Measurements from ENCODE around the gene IDH1. TPM values are rescaled to one million over a fixed set of nuclear protein-coding genes. Genes with fewer than 3 reads are reported as not detected.
A peak's percentile ranks its signal among the peaks of the same experiment; 100 is the strongest.
"Not testable (repeated sequence)": the region's sequence is repeated elsewhere in the genome, so short reads cannot be mapped to it uniquely, and the experiment has no call there.

IDH1 gene
- total RNA-seq, 4 donors from 2014 or later: 45.7 to 68.6 (median 57.7) TPM

DNA sequence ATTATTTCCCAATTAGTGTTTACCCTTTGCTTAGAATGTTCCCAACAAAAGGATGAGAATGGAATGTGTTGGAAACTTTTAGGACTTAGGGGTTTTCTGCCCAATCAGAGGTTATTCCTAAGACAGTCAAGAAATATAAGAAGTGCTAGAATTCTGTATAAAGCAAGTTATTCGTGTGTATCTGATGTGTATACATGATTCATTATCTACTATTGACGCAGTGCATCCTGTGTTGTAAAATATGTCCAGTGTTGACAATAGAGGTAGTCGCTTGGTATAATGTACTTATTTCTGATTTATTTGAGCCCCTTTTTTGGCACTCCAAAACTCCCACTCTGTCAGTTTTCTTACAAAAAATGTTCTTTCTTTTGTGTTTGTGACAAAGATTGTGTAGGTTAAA is 12.1 kb upstream of the IDH1 start:
- no peak for DNase-seq (ENCODE audit: low spot score in 2 of 2)
- Histone ChIP-seq H3K4me3 (peak overlapping the region; percentile 64 to 96 (median 86)), H3K27me3 (no peaks in the 10 kb centered on the region), H3K27ac (peak overlapping the region; percentile 77 to 96 (median 95)), H3K4me1 (peaks cover 0 to 37% (median 23%) of the 10 kb centered on the region in 4 donors), H3K9me3 (no peaks in the 10 kb centered on the region), H3K36me3 (peaks cover 0 to 6% (median 0%) of the 10 kb centered on the region in 3 donors)
- TF ChIP-seq, protein P1, sequence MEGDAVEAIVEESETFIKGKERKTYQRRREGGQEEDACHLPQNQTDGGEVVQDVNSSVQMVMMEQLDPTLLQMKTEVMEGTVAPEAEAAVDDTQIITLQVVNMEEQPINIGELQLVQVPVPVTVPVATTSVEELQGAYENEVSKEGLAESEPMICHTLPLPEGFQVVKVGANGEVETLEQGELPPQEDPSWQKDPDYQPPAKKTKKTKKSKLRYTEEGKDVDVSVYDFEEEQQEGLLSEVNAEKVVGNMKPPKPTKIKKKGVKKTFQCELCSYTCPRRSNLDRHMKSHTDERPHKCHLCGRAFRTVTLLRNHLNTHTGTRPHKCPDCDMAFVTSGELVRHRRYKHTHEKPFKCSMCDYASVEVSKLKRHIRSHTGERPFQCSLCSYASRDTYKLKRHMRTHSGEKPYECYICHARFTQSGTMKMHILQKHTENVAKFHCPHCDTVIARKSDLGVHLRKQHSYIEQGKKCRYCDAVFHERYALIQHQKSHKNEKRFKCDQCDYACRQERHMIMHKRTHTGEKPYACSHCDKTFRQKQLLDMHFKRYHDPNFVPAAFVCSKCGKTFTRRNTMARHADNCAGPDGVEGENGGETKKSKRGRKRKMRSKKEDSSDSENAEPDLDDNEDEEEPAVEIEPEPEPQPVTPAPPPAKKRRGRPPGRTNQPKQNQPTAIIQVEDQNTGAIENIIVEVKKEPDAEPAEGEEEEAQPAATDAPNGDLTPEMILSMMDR (IDR thresholded peaks at IDR 0.05): no peak
- TF ChIP-seq POLR2A (IDR thresholded peaks at IDR 0.05): no peak
- no peak for TF ChIP-seq EP300 (IDR thresholded peaks at IDR 0.05)
- WGBS, 2 donors: 4% methylated on average over 3 of the region's 3 CpGs

- 0% methylated on average over 11 of the region's 11 CpGs for WGBS, 2 donors
- DNase-seq (ENCODE audit: low spot score in 2 of 2): no peak
- Histone ChIP-seq H3K27ac (peak overlapping the region; percentile 77 to 96 (median 95)), H3K4me3 (peak overlapping the region; percentile 64 to 96 (median 86)), H3K27me3 (no peaks in the 10 kb centered on the region), H3K4me1 (peaks cover 0 to 37% (median 23%) of the 10 kb centered on the region in 4 donors), H3K36me3 (peaks cover 0 to 2% (median 0%) of the 10 kb centered on the region in 3 donors), H3K9me3 (no peaks in the 10 kb centered on the region)
- TF ChIP-seq, protein P1 (IDR thresholded peaks at IDR 0.05): no peak
- no peak for TF ChIP-seq EP300 (IDR thresholded peaks at IDR 0.05)
- no peak for TF ChIP-seq POLR2A (IDR thresholded peaks at IDR 0.05)
Measured at GRCh38 chr2:208266553-208266893, 11.7 kb upstream of the IDH1 start.

DNA sequence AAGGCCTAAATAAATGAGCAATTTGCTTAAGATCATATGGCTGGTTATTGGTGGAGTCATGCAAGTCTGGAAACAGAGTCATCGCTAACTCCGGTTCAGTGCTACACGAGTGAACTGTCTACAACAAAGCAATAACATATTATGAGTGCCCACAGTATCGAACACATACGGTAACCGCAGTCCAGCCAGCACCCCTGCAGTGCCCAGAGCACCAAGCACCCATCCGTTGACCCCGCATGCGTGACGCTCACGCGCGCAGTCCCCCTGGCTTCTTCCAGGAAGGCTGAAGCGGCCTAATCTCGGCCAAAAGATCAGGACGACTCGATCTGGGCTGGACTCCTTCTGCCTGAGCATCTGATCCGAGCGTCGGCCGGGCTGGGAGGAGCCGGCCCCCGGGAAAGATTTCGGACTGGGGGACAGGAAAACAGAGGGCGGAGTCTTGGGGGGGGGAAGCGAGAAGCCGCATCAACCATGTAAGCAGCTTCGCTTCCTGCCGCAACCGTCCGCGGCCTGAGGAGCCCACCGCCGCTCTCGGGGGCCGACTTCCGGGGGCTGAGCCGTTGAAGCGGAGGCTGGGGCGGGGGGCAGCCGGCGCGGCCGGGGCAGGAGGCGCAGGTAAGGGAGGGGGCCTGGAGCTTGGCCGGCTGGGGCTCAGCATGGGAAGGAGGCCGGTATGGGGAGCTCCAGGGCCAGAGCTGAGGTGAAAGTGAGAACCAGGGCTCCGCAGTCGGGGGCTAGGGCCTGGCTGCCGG is 11.1 kb upstream of the IDH1 start, which contains the start of gene PIKFYVE:
Gene PIKFYVE (plus strand): TSS at position 455 of the 752 bp plus-strand sequence. CDS start 5,265 bp downstream, outside the sequence.
- peak; percentile 89 to 94 for DNase-seq (ENCODE audit: low spot score in 2 of 2)
- Histone ChIP-seq H3K27me3 (no peaks in the 10 kb centered on the region), H3K9me3 (no peaks in the 10 kb centered on the region), H3K4me3 (peak within 1 kb of the TSS; percentile 64 to 96 (median 86)), H3K4me1 (peaks cover 0 to 37% (median 23%) of the 10 kb centered on the region in 4 donors), H3K27ac (peak within 1 kb of the TSS; percentile 77 to 96 (median 95)), H3K36me3 (no peaks in the 10 kb centered on the region)
- peak; percentile 90 to 94 for TF ChIP-seq EP300 (IDR thresholded peaks at IDR 0.05)
- peak; percentile 81 to 83 for TF ChIP-seq POLR2A (IDR thresholded peaks at IDR 0.05)
- TF ChIP-seq, protein P1 (IDR thresholded peaks at IDR 0.05): peak in 2 of 5 experiments; percentile 21 to 65
- WGBS, 2 donors: 1% methylated on average over 41 to 43 of the region's 50 CpGs

- 3 to 4% methylated on average over 9 of the region's 9 CpGs for WGBS, 2 donors
- Histone ChIP-seq H3K27me3 (no peaks in the 10 kb centered on the region), H3K4me1 (peaks cover 0 to 37% (median 23%) of the 10 kb centered on the region in 4 donors), H3K36me3 (no peaks in the 10 kb centered on the region), H3K27ac (peak overlapping the region; percentile 77 to 96 (median 90)), H3K9me3 (no peaks in the 10 kb centered on the region), H3K4me3 (peak overlapping the region; percentile 64 to 96 (median 86))
- TF ChIP-seq, protein P1 (IDR thresholded peaks at IDR 0.05): no peak
- no peak for TF ChIP-seq POLR2A (IDR thresholded peaks at IDR 0.05)
- no peak for TF ChIP-seq EP300 (IDR thresholded peaks at IDR 0.05)
- DNase-seq (ENCODE audit: low spot score in 2 of 2): no peak
Measured at GRCh38 chr2:208265371-208265800, 10.5 kb upstream of the IDH1 start.

- 52 to 58% methylated on average over 12 of the region's 12 CpGs for WGBS, 2 donors
- H3K27me3 ChIP-seq; H3K4me3 ChIP-seq; DNase-seq (ENCODE audit: low spot score in 2 of 2); H3K9me3 ChIP-seq; H3K36me3 ChIP-seq: not testable (repeated sequence)
- peaks cover 0 to 23% (median 15%) of the 10 kb centered on the region in 4 donors for H3K4me1 ChIP-seq
- H3K27ac ChIP-seq: peak overlapping the region in 1 of 4 donors; percentile 33
Measured at GRCh38 chr2:208256849-208257813, 2.3 kb upstream of the IDH1 start.

Data from tibial nerve (tissue), 4 donors.